ENCODE measurements around the gene STEAP3. TPM values are rescaled to one million over a fixed set of nuclear protein-coding genes. Genes with fewer than 3 reads are reported as not detected.

STEAP3 gene
- total RNA-seq, 4 donors from 2014 or later: 2.5 to 5.9 (median 5.2) TPM

GRCh38 chr2:119229716-119230115 lies 6.1 kb downstream of the STEAP3 start:
- Histone ChIP-seq H3K27ac (replicated peaks in 1 of 4) (no peak overlapping the region), H3K4me1 (peaks cover under 1 to 11% (median 2%) of the 10 kb centered on the region in 4 donors), H3K27me3 (peaks cover 0 to under 1% (median 0%) of the 10 kb centered on the region in 4 donors), H3K36me3 (no peaks in the 10 kb centered on the region), H3K9me3 (no peaks in the 10 kb centered on the region), H3K4me3 (no peak overlapping the region)
- WGBS: 96% methylated on average over 3 of the region's 3 CpGs
- TF ChIP-seq POLR2AphosphoS5 (IDR thresholded peaks at IDR 0.05) (no peak), CTCF (IDR thresholded peaks at IDR 0.05) (no peak), EP300 (IDR thresholded peaks at IDR 0.05) (no peak), POLR2A (IDR thresholded peaks at IDR 0.05; ENCODE audit: low read depth) (no peak)
- no peak for DNase-seq (ENCODE audit: extremely low spot score)
- intact Hi-C loops (cut with DNase I): no loop called here

- 80% methylated on average over 21 of the region's 28 CpGs for WGBS
These were observed 6.9 kb downstream of the STEAP3 start for GRCh38 chr2:119230219-119231185.

GRCh38 chr2:119231975-119232665 lies 8.5 kb downstream of the STEAP3 start:
- 93% methylated on average over 10 of the region's 10 CpGs for WGBS
- intact Hi-C loops (cut with DNase I): no loop called here
- no peak for DNase-seq (ENCODE audit: extremely low spot score)
- TF ChIP-seq EP300 (IDR thresholded peaks at IDR 0.05): no peak
- TF ChIP-seq POLR2AphosphoS5 (IDR thresholded peaks at IDR 0.05): no peak
- no peak for TF ChIP-seq POLR2A (IDR thresholded peaks at IDR 0.05; ENCODE audit: low read depth)
- no peak for TF ChIP-seq CTCF (IDR thresholded peaks at IDR 0.05)
- Histone ChIP-seq H3K36me3 (no peaks in the 10 kb centered on the region), H3K4me1 (no peaks in the 10 kb centered on the region), H3K27ac (replicated peaks in 1 of 4) (no peak overlapping the region), H3K27me3 (no peaks in the 10 kb centered on the region), H3K9me3 (no peaks in the 10 kb centered on the region), H3K4me3 (no peak overlapping the region)

More at GRCh38 chr2:119230219-119231185, 6.9 kb downstream of the STEAP3 start:
- DNase-seq (ENCODE audit: extremely low spot score): no peak
- peaks cover 0 to 3% (median 0%) of the 10 kb centered on the region in 4 donors for H3K4me1 ChIP-seq
- H3K4me3 ChIP-seq: no peak overlapping the region
- TF ChIP-seq POLR2AphosphoS5 (IDR thresholded peaks at IDR 0.05): no peak
- TF ChIP-seq EP300 (IDR thresholded peaks at IDR 0.05): no peak
- no peak for TF ChIP-seq POLR2A (IDR thresholded peaks at IDR 0.05; ENCODE audit: low read depth)
- TF ChIP-seq CTCF (IDR thresholded peaks at IDR 0.05): no peak
- H3K27me3 ChIP-seq: no peaks in the 10 kb centered on the region
- H3K27ac ChIP-seq (replicated peaks in 1 of 4): no peak overlapping the region
- intact Hi-C loops (cut with DNase I): no loop called here
- H3K36me3 ChIP-seq: no peaks in the 10 kb centered on the region
- H3K9me3 ChIP-seq: no peaks in the 10 kb centered on the region

GRCh38 chr2:119232666-119232993 lies 9.0 kb downstream of the STEAP3 start:
- Histone ChIP-seq H3K27ac (replicated peaks in 1 of 4) (no peak overlapping the region), H3K4me1 (no peaks in the 10 kb centered on the region), H3K9me3 (no peaks in the 10 kb centered on the region), H3K36me3 (no peaks in the 10 kb centered on the region), H3K4me3 (no peak overlapping the region), H3K27me3 (no peaks in the 10 kb centered on the region)
- intact Hi-C loops (cut with DNase I): no loop called here
- no peak for DNase-seq (ENCODE audit: extremely low spot score)
- WGBS: 94% methylated on average over 3 of the region's 3 CpGs
- TF ChIP-seq POLR2A (IDR thresholded peaks at IDR 0.05; ENCODE audit: low read depth) (no peak), POLR2AphosphoS5 (IDR thresholded peaks at IDR 0.05) (no peak), CTCF (IDR thresholded peaks at IDR 0.05) (no peak), EP300 (IDR thresholded peaks at IDR 0.05) (no peak)

All from esophagus muscularis mucosa (tissue), 4 donors.